NCI-H1436 treated with DMSO at 0.1 percent for 48 hours (cell line): ENCODE measurements around the gene CRYGS.
"Not testable (repeated sequence)": the region's sequence is repeated elsewhere in the genome, so short reads cannot be mapped to it uniquely, and the experiment has no call there.

Experiments
- DNase-seq: peaks from one replicate; lab custom pipeline; 2025; lab: John Stamatoyannopoulos, UW

Gene CRYGS

GRCh38 chr3:186552408-186553031, 8.3 kb upstream of the CRYGS start:
- DNase-seq = no peak

- no peak for DNase-seq
These were observed 7.2 kb upstream of the CRYGS start for GRCh38 chr3:186551387-186551786.

- DNase-seq = no peak
These were observed 5.3 kb upstream of the CRYGS start for GRCh38 chr3:186549497-186549896.

- DNase-seq = no peak
These were observed 3.3 kb downstream of the CRYGS start for GRCh38 chr3:186540835-186541226.

- DNase-seq = peak; percentile 35
These were observed 3.9 kb downstream of the CRYGS start for GRCh38 chr3:186540221-186540834.

GRCh38 chr3:186538779-186539178, 5.4 kb downstream of the CRYGS start:
- no peak for DNase-seq

- no peak for DNase-seq
These were observed 7.0 kb downstream of the CRYGS start for GRCh38 chr3:186536883-186537844.

- DNase-seq = no peak
These were observed 10.0 kb downstream of the CRYGS start for GRCh38 chr3:186534113-186534669.

GRCh38 chr3:186532598-186533072, 11.5 kb downstream of the CRYGS start:
- DNase-seq = no peak

- not testable (repeated sequence) for DNase-seq
These were observed 12.5 kb downstream of the CRYGS start for GRCh38 chr3:186531694-186532093.

GRCh38 chr3:186530415-186530814, 13.8 kb downstream of the CRYGS start:
- no peak for DNase-seq

- DNase-seq = no peak
These were observed 14.8 kb downstream of the CRYGS start for GRCh38 chr3:186529201-186529999.

GRCh38 chr3:186526256-186526606, 17.9 kb downstream of the CRYGS start:
- no peak for DNase-seq

- no peak for DNase-seq
These were observed 18.6 kb downstream of the CRYGS start for GRCh38 chr3:186525369-186526255.

- DNase-seq = no peak
These were observed 19.6 kb downstream of the CRYGS start for GRCh38 chr3:186524616-186525015.

- no peak for DNase-seq
These were observed 20.7 kb downstream of the CRYGS start for GRCh38 chr3:186523434-186523833.

- no peak for DNase-seq
These were observed 21.2 kb downstream of the CRYGS start for GRCh38 chr3:186523022-186523421.

- no peak for DNase-seq
These were observed 23.0 kb downstream of the CRYGS start for GRCh38 chr3:186520957-186521842.

- no peak for DNase-seq
These were observed 23.7 kb downstream of the CRYGS start for GRCh38 chr3:186520431-186520830.
